DLD1 (cell line): Measurements from ENCODE around the gene CNNM3.

Experiments used
- in situ Hi-C: cut with HindIII; loops from 2 replicates; pipeline ENCODE4 v1.10.0; 2017; ENCODE audit warnings: low sequenced_read_pairs

Gene CNNM3

DNA sequence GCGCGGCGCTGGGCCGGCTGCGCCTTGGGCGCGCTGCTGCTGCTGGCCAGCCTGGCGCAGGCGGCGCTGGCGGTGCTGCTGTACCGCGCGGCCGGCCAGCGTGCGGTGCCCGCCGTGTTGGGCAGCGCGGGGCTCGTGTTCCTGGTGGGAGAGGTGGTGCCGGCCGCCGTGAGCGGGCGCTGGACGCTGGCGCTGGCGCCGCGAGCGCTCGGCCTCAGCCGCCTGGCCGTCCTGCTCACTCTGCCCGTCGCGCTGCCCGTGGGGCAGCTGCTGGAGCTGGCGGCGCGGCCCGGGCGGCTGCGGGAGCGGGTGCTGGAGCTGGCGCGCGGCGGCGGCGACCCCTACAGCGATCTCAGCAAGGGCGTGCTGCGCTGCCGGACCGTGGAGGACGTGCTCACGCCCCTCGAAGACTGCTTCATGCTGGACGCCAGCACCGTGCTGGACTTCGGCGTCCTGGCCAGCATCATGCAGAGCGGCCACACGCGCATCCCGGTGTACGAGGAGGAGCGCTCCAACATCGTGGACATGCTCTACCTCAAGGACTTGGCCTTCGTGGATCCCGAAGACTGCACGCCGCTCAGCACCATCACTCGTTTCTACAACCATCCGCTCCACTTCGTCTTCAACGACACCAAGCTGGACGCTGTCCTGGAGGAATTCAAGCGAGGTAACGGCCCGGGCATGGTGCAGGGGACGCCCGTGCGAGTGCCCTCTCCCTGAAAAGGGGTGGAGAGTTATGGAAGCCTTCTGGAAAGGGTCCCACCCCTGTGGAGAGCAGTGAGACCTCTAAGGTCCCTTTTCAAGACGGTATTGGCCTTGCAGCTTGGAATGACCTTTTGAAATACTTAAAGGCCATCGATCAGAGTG, 1.0 kb downstream of the CNNM3 start:
- in situ Hi-C loops, result loop anchor here (10.0 kb wide), 1 partner anchor 222 kb away; no protein-coding TSS in a partner anchor

DNA sequence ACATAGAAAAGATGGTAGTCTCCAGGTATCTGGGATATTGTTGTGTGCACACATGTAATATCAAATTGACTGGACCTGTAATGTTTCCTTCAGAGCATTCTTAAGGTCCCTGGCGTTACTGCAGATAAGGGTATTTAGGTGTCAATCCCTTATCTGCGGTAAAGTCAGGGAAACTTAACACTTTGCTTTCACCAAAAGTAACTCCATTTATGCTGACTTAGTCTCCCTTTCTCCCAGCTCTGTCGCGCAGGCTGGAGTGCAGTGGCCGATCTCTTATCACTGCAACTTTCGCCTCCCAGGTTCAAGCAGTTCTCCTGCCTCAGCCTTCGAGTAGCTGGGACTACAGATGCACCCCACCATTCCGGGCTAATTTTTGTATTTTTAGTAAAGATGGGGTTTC, 1.8 kb downstream of the CNNM3 start:
- in situ Hi-C loops, result loop anchor here (10.0 kb wide), 1 partner anchor 223 kb away; no protein-coding TSS in a partner anchor

DNA sequence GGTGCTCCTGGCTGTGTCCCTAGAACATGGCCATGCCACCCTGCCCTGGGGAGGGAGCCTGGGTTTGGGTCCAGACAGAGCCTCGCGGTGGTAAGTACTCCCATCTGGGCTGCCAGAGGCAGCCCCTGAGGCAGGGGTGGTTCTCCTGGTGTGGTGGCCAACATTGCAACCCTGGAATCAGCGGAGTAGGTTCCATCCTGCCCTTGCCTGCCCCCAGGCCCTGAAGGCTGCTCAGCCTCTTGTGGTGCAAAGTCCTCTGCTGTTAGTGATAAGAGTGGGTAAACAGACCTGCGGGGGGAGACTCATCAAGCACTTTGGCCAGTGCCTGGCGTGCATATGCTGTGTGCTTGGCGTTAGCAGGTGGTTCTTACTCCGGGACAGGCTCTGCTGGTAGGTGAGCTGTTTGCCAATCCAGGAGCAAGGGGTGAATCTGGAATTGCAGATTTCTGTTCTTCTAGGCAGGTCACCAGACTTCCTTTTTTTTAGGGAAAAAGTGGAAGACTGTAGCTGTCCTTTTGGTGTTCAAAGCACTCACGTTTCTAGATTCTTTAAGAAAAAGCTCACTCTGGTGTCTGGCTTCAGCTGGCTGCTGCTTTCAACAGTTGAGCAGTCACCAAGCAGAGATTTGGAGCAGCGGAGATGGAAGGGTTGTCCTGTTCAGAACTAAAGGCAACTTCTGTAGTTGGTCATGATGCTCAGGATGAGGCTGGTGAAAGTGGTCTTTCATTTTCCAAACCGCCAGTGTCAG, 3.2 kb downstream of the CNNM3 start:
- in situ Hi-C loops, result loop anchor here (10.0 kb wide), 1 partner anchor 225 kb away; no protein-coding TSS in a partner anchor

DNA sequence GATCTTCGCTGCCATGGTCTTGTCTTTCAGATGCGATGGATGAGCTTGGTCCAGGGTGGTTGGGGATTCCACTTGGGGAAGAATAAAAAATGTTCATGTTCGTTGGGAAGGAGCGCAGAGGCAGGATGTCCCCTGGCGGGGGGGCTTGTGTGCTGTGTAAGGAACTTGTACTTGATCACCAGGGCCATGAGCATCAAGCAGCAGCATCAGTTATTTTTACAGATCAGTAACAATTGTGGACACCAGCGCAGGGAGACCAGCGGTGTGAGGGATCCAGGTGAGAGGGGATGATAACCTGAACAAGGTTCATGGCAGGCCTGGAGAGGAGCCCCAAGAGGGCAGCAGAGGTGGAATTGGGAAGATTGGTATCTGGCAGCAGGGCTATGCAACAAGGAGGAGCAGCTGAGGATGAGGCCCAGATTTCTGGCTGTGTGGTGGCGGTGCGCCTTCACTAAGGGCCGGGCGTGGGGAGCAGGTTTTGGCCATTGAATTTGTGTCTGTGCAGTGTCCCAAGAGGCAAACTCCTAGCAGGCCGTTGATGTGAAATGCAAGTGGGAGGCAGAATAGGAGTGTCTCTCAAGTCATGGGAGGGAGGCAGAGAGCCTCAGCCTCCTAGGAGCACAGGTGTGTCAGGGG, 3.9 kb downstream of the CNNM3 start:
- in situ Hi-C loops, result loop anchor here (10.0 kb wide), 1 partner anchor 225 kb away; no protein-coding TSS in a partner anchor

DNA sequence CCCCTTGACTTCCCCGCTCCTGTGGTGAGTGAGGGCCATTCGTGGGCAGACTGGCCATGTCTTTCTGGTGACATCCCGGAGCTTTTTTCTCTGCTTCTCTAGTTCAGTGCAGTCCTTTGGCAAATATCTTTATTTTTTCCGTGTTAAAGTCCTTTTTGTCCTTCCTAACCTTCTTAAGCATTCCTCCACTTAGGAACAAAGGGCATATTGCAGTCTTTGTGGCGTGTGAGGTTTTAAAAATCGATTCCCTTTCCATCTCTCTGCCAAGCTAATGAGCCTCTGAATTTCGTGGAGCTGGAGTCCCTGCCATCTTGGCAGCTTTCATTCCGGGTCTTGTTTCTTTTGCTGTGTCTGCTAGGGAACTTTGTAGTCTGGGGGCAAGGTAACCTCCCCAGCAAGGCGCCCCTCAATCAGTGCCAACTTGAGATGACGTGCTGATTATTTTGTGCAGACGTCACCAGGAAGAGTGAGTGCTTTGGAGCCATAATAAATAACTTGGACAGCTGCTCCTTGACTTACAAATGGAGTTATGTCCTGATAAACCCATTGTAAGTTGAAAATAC, 5.1 kb downstream of the CNNM3 start:
- in situ Hi-C loops, result no loop called here

DNA sequence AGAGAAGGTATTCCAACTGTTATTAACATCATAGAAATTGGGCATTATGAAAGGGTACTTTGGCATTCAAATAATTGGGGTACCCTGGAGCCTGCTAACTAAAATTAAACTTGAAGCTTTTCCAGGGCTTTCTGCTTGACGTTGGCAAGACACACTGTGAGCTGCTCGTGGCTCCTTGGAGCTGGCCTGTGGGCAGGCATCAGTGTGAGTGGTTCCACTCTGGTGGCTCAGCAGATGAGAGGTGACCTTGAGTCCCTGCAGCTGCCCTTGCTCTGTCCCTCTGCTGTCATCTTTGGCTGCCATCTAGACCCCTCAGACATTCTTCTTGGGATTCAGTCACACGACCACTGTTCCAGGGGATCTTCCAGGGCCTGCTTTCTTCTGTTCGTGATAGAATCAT, 6.7 kb downstream of the CNNM3 start:
- in situ Hi-C loops, result no loop called here

DNA sequence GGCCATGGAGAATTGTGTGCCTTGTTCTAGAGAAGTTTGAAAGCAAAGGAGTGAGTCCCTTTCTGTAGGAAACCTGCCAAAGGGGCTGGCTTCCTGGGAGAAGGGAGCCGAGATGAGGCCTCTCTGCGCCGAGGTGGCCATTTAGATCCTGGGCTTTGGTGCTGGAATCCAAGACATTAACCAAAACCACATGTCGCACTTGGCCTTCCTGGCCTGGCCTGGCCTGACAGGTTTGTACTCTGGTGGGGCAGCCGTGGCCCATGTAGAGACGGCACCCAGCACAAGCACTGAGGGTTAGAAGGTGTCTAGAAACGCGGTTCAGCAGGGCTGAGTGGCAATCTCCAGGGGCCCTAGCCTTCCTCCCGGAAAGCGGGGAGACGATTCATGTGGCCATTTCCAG, 7.1 kb downstream of the CNNM3 start:
- in situ Hi-C loops, result no loop called here

DNA sequence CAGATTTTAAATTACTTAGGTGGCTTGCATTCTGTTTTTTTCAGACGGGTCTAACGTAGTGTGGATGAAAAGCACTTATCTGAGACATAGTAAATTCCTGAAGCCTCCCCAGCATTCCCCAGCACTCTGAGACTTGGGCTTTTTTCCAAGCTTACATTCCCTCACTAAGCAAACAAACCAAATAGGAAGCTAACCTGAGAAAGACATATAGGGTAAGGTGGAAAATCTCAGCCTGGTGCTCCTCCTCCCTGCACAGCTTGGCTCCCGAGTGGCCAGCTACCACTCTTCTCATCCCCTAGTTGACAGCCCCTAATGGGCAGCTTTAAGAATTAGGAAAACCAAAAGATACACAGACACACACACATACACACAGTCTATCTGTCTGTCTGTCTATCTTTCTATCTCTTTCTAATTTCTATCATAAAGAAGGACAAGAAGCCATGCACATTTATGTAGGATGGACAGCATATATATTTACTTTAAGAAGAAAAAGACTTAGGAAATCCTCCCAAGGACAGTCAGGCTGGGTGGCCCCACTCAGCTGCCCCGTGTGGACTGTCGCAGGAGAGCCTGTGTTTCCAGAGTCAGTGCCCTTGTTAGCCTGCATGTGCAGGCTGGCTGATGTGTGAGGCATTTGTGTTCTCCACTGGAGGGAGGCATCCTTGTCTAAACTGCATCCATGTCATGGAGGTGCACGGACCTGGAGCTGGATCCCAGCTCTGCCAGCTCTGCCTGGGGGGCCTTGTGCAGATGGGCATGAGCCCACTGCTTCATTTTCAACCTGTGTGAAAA, 8.2 kb downstream of the CNNM3 start:
- in situ Hi-C loops, result no loop called here

DNA sequence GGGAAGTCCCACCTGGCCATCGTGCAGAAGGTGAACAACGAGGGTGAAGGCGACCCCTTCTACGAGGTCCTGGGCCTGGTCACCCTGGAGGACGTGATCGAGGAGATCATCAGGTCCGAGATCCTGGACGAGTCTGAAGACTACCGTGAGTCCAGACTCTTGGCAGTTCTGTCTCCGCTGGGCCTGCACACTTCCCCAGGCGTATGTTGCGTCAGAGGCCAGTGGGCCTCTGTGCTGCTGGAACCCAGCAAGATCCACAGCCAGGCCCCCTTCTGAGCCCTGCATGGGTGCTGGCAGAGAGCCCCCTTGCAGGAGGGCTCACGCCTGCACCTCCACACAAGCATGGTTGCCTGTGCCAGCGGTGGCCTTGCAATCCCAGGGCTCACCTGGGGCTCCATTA, 9.0 kb downstream of the CNNM3 start:
- in situ Hi-C loops, result no loop called here

DNA sequence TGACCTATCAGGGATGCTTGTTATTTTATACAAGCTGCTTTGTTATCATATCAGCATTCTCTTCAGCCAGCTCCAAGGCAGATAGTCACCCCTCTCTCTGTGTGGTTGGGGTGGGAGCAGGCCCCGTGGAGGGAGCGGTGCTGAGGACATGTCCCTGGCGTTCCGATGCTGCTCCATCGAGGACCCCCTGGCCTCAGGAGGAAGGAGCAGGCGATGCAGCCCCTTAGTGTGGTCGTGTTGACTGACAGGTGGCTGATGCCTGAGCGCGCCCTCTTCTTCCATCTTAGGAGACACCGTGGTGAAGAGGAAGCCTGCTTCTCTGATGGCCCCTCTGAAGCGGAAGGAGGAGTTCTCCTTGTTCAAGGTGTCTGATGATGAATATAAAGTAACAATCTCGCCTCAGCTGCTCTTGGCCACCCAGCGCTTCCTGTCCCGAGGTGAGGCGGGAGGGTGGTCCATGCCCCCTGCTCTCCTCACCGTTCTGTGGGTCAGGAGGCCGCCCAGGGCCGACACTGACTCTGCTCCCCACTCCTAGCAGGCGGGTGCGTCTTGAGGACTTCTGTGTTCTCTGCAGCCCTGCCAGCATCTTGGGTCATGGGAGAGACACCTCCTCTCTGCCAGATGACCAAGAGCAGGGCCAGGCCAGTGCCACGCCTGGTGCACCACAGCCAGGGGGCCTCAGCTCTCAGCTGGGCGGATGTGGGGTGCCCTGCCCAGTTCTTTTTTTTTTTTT, 10.6 kb downstream of the CNNM3 start:
- in situ Hi-C loops, result no loop called here

DNA sequence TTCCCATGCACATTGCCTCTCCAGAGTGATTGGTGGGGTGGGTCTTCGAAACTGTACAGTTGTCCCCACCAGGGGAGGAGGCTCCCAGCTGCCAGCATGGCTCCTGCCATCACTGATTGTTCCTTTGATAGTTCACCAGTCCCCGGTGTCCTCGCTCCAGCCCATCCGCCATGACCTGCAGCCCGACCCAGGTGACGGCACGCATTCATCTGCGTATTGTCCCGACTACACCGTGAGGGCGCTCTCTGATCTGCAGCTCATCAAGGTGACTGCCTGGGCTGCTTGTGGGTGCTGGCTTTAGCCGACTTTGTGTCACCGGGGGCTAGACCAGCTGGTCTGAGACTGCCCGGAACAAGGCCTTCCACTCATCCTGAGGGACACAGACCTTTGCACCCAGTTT, 12.4 kb downstream of the CNNM3 start:
- in situ Hi-C loops, result no loop called here

DNA sequence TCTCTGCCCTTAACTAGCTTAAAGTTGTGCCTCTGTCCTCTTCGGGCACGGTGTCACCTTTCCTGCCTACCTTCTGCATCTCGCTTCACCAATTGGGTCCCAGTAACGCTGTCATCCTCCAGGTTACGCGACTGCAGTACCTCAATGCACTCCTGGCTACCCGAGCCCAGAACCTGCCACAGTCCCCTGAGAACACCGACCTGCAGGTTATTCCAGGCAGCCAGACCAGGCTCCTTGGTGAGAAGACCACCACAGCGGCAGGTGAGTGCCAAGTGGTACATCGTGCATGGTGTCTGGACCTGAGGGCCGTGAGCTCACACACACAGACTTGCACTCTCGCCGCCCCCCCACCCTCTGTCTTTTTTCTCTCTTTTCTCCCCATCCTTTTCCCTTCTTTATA, 12.8 kb downstream of the CNNM3 start:
- in situ Hi-C loops, result no loop called here

DNA sequence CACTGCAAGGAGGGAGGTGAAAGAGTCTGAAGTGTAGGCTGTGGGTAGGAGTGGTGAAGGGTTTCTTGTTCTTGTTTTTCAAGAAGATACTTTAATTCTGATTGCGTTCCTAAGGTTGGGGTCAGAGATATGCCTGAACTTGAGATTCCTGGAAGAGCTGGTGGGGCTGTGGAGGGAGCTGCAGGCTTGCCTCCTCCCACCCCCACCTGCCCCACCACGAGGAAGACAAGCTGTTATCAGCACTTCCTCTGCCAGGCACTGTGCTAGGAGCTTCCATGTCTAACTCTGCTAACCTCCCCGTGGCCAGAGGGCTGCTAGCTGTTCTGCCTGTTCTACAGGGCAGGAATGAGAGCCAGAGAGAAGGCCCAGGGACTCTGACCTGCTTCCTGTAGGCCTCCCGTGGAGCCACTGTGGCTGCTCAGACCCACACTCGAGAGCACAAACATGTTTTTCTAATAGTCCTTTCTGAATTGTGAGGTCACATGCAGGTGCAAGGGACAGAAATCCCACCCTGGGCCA, 14.0 kb downstream of the CNNM3 start:
- in situ Hi-C loops, result no loop called here

DNA sequence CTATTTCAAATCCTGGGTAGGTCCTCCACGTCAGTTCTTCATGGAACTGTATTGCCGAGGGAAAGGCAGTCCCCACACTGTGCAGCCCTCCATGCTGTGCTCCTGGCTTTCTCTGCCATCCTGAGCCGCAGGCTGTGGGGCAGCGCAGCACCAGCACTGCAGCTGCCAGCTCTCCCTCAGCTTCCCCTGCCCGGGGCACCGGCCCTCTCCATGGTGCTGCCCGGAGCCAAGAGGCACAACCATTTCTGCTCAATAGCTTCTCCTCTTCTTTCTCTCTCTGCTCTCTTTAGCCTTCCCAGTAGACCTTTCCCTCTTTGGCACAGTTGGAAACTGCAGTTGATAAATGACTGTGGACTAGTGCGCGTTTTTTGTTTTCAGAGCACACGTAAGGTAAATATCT, 15.6 kb downstream of the CNNM3 start:
- in situ Hi-C loops, result no loop called here

DNA sequence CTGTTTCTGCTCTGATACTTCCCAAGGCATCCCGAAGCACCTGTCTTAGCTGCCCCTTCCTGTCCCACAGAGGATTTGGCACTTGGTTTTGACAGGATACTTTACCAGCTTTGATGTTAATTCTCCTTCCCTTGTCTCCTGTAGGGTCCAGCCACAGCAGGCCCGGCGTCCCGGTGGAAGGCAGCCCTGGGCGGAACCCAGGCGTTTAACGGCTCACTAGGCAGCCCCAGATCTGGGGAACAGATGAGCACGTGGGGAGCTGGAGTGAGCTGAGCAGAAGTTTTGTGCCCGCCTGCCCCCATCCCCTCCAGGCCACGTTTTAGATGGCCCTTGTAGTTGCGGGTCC, 16.3 kb downstream of the CNNM3 start:
- in situ Hi-C loops, result no loop called here

DNA sequence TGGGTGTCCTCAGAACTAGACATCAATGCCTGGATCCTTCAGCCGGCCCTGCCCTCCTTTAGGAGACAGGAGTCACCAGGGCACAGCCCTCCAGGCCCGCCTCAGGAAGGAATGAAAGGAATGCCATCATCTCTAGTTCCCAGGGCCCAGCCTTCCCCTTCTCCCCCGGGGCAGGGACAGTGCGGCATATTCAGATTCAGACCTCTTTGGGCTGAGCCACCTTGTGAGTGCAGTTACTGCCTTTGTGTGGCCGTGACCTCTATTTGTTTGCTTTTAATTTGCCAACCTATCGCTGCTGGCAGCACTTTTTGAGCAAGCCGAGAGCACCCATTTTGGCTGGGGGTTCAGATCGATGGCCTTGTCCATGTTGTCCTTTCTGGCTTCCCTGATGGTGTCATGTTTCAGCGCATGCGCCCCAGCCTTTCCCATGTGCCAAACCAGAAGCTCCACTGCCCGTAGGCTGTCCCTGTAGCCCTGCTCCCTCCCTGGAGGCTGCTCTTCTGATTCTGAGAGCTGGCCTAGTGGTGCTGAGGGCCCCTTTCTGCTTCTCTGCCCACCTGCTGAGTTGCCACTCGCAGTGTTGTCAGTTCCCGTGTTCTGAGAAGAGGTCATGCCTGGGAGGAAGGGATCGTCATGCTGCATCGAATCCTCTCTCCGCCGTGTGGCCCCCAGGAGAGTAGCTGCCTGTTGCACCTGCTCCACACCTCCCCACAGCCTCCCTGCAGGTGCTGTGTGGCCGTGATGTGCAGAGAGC, 16.9 kb downstream of the CNNM3 start:
- in situ Hi-C loops, result no loop called here

DNA sequence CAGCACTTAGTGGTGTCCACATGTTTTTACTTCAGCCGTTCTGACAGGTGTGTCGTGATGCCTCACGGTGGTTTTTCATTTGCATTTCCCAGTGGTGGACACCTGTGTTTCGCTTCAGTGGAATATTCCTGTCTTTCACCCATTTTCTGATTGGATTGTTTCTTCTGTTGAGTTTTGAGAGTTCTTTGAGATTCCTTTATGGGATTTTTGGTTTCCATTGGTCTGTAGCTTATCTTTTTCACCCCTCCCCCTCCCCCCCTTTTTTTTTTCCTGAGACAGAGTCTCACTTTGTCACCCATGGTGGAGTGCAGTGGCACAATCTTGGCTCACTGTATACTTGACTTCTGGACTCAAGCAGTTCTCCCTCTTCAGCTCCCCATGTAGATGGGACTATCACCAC, 19.8 kb downstream of the CNNM3 start:
- in situ Hi-C loops, result no loop called here

DNA sequence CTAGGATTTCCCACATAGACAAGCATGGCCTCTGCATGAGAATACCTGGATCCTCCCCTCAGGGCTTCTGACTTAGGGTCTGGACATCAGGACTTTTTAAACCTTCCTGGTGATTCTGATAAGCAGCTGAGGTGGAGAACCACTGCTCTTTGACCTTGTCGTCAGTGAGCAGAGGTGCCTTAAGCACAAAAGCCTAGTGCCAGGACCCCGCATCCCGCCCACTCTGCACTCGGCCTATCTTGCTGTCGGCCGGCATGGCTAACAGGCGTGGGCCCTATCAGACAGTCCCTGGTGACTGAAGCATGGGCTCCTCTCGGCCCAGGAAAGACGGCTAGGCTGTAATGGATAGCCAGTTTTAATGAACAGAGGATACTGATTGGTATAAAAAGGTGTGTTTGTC, 21.5 kb downstream of the CNNM3 start:
- in situ Hi-C loops, result no loop called here
